NCI-H128 (cell line): ENCODE measurements around the gene PHLDA3.
"Not testable (repeated sequence)": the region's sequence is repeated elsewhere in the genome, so short reads cannot be mapped to it uniquely, and the experiment has no call there.

ENCODE experiments used
- DNase-seq: peaks from one replicate; lab custom pipeline; 2025; ENCODE audit not compliant: unreplicated experiment; lab: John Stamatoyannopoulos, UW

PHLDA3 gene

DNA sequence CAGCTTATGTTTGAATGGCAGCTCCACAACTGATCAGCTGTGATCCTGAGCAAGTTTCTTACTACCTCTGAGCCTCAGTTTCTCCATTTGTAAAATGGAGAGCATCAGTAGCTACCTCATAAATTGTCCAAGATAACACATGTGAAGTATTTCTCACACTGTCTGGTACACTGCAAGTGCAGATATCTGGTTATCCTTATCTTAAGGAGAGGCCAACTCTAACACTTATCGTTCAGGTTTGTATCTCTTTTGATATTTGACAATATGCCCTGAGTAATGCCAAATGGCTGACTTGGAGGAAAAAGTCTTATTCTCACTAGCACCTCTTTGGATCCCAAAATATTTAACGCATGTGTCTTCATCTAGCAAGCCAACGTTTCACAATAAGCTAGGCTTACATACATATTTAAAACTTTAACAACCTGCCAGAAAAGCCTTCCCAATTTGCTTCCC, 35.2 kb upstream of the PHLDA3 start:
- no peak for DNase-seq

DNA sequence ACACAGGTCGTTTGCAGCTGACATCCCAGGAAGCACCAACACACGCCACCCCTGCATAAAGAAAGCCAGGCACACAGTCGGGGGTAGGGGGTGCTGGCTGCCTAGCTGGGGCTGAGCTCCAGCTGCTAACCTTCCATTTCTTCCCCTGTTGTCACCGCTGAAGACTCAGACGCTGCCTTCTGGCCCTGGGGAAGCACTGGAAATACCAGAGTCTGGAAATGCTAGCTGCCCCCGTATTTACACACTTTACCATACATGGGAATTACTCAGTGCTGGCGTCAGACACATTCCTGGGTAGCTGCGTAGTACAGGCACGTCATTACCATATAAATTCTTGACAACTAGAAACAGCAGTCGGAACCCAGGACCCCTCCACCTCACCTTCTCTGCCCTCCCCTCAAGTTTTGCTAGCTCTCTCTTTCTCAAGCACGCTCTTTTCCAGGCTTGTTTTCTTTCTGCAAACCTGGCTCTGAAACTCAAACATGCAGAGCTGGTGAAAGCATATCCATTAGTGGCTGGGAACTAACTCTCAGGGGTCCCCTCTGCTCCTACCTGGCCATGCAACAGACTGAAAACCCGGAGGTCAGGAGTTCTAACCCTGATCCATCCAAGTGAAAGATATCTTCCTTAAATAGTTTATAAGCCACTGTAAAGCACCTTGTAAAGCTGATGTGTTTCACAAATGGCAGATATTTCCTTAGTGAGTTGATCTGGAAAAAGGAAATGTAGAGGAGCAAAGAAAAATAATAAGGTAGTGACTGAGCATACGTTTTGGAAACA, 34.6 kb upstream of the PHLDA3 start:
- no peak for DNase-seq

GRCh38 chr1:201502511-201502857, 33.5 kb upstream of the PHLDA3 start:
- DNase-seq: no peak

DNA sequence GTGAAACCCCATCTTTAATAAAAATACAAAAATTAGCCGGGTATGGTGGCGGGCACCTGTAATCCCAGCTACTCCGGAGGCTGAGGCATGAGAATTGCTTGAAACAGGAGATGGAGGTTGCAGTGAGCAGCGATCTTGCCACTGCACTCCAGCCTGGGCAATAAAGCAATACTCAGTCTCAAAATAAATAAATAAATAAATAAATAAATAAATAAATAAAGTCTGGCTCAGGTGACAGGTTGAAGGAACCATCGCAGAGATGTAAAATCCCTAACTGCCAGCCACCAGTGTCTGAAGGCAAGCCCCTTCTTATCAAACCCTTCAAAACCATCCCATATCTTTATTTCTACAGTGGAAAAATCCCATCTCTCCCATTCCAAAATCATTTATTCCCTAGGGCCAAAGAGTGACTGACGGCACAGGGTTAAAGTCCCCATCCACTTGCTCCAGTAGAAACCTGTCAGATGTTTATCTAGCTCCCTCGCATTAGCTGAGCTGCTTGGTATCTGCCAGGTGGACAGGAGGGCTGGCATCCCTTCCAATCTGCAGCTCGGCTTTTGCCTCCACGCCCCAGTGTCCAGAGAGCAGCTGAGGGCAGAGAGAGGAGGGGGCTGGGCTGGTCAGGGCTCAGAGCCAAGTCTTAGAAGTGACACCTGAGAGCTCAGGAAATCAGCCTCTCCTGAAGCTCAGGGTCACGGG, 33.0 kb upstream of the PHLDA3 start:
- DNase-seq: no peak

- no peak for DNase-seq
Measured at GRCh38 chr1:201501144-201501543, 32.2 kb upstream of the PHLDA3 start.

- no peak for DNase-seq
Measured at GRCh38 chr1:201500670-201501120, 31.7 kb upstream of the PHLDA3 start.

DNA sequence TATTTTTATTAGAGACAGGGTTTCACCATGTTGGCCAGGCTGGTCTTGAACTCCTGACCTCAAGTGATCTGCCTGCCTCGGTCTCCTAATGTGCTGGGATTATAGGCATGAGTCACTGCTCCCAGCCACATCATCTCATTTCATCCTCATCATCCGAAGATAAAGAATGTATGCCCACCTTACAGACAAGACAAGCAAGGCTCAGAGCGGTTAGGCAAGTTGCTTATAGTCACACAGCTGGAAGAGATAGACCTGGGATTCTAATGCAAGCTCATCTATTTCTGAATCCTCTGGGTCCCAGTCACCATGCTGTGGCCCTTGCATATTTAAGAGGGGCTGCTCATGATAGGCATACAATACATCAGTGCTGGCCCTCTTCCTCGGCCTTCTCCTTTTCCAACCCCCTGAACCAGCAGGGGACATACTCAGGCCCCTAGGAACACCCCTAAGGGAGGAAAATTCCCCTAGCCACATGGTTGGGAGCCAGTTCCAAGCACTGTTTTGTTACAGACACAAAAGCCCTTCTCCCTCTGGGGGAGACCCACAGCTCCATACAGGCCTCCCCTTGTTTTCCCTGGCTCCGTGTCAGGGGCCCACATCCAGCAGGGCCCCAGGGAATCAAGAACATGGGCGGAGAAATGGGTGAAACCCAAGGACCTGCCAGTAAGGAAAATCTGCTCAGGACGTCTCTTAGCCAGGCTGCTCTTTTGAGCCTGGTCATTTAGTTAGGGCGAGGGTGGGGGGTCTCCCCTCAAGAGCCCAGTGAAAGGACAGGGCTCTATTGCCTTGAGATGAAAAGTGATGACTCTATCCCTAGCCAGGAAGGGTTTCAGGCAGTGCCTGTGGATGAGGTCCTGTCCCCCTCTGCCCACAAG, 31.0 kb upstream of the PHLDA3 start:
- DNase-seq: no peak

DNA sequence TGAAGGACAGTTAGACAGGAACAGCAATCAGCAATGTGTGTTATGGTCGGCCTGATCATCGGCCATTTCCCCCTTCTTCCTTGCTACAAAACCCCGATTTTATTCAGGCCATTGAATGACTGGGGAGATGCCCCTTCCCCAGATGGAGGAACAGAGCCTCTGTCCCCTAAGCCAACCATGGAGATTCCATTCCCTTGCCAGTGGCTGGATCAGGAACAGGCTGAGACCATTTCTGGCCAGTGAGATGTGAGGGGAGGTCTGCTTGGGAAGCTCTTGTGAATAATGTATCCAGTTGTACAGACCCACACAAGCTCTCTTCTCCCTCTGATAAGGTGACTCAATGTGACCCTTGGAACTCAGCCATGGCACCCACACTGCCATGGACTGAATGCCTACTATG, 30.2 kb upstream of the PHLDA3 start:
- DNase-seq: no peak

DNA sequence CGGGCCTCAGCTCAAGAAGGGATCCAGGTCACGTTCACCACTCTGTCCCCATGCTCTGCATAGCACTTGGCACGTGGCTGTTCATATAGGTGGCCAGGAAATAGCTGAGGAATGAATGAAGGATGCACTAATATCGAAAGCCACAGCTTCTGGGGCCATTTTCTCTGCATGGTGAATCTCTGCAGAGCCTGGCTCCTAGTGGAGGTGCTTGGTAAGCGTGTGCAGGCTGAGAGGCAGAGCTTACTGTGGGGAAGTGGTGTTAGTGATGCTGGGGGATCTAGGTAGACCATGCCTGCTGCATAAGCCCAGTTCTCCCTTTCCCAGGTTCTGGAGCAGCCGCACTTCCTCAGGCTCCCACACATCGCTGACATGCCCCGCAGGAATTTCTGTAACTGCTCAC, 29.6 kb upstream of the PHLDA3 start:
- DNase-seq: no peak

DNA sequence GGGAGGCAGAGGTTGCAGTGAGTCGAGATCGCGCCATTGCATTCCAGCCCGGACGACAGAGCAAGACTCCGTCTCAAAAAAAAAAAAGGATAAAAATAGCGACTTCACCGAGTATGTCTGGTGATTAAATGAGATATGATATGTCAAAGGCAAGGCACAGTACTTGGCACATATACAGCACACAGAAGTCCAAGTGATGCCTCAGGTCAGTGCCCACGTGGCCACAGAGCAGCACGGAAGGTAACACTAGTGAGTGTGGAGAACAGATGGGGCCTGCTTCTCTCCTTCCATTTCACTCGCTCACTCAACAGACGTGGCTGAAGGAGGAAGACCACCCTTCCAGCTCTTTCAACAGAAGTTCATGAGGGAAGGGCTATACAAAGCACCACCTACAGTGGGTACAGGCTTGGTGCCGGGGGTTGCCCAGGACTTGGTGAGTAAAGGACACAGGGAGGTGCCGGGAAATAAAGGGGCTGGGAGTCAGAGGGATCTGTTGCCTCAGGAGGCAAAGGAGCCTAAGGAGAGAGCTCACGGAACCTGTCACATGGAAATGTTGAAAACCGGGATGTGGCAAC, 29.0 kb upstream of the PHLDA3 start:
- DNase-seq: no peak

DNA sequence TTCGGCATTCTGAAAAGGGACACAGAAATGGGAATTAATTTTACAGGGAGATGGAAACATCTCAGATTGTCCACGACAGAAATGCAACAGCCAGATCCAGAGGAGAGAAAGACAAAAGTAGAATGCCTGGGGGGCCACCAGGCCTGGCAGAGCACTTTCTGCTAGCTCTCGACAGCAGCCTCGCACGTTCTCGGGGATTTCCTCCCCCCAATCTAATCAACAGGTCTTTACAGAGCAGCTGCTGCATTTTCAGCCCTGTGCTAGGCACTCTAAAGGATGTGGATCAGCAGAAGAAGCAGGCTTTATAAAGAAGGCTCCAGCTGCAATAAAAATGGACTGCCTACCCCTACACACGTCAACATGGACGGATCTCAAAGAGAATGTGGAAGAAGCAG, 27.3 kb upstream of the PHLDA3 start:
- no peak for DNase-seq

- DNase-seq: no peak
Measured at GRCh38 chr1:201495551-201496295, 26.7 kb upstream of the PHLDA3 start.

DNA sequence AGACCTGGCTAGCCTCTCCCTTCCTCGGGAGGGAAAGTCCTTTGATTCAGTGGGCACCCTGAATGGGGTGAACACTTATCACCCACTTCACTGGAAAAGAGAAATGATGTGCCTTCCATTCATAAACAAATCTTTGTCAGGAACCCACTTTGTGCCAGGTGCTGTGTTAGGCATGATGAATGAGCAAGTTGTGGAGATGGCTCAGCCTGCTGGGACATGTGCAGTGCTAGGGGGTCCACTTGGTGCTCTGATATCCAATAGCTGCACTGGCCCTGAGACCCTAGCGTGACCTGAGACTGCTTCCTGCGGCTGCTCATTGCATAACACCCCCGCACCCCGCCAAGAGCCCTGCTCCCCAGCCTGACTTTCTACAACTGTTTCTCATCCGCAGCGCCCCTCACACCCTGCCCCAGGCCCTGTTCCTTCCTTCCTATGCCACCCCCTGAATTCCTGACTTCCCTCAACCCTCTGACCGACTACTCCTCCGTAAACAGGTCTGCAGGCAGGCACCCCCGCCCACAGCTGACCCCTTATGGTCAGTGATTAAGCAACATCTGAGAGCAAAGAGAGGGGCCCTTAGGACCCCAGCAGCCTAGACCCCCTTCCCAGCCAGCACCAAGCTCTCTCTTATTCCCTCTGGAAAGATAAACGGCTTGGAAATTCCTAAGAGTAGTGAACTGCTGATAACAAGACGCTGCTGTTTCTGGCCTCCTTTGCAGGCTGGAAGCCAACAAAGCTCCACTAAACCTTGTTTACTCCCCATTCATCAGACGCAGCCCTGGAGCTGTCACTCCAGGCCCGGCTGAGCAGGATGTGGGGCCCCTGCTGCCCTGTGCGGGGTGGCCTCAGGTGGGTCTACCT, 25.0 kb upstream of the PHLDA3 start:
- no peak for DNase-seq

GRCh38 chr1:201493026-201493656, 24.2 kb upstream of the PHLDA3 start:
- DNase-seq: not testable (repeated sequence)

DNA sequence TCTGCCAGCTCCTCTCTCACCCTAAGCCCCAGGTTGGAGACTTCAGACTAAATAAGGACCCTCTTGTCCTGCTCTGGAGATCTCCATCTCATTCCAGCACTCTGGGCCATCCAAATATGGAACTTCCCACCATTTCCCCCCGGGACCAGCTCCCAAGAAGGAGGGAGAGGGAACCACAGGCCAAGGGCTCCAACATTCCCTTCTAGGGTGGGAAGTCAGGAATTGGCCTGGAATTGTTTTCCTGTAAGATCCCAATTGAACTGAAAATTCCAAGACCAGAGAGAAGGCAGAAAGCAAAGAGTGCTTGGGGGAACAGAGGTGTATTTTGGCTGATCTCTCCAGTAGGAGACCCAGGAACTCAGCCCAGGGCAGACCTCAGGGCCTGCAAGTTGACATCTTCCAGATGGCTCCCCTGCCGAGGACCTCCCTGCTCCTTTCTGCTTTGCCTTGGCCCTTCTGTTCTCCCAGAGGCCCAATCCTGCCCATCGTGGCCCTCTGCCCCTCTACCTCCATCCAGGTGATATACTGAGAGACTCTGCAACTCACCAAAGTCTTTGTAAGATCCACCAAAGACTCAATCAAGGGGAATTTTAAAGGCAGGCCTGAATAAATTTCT, 23.0 kb upstream of the PHLDA3 start:
- DNase-seq: no peak

DNA sequence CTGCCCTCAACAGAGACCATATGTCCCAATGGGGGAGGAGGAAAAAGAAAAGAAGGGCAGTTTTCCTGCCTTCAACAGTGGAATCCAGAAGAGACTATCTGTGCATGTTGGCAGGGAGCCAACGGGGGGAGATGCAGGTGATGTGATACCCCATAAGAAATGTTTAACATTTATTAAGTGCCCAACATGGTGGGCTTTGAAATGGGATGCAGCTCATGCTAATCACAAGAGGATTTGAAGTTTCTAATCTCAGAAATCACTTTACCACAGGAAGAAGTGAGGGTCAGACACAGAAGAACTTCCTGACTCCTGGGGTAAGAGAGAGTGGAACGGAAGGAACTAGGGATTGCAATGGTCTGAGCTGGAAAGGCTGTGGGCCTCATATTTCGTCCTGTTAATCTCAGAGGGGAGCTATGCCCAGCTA, 21.7 kb upstream of the PHLDA3 start:
- DNase-seq: no peak

DNA sequence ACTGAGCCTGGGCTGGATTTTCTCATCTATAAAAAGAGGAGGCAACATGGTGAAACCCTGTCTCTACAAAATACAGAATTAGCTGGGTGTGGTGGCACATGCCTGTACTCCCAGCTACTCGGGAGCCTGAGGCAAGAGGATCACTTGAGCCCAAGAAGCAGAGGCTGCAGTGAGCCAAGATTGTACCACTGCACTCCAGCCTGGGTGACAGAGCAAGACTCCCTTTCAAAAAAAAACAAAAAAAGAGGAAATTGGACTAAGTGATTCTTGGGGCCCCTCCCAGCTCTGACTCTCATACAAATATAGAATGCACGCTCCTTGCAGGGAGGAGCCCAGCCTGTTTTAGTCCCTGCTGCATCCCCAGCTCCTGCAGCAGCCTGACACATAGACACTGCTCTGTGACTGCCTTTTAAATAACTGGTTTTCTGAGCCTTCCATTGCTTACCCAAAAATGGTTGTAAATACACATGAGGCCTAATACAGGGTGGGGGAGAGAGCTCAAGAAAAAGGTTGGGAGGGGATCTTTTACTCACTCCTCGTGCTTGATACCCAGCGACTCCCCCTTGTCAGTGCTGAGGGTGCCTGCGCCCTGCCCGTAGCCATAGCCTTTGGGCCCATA, 20.8 kb upstream of the PHLDA3 start:
- no peak for DNase-seq
